Measurements from ENCODE around the gene CIP2A. TPM values are rescaled to one million over a fixed set of nuclear protein-coding genes. Genes with fewer than 3 reads are reported as not detected.
"Not testable (repeated sequence)": the region's sequence is repeated elsewhere in the genome, so short reads cannot be mapped to it uniquely, and the experiment has no call there.

Gene CIP2A
- 10.5 TPM for polyA plus RNA-seq (2013, experiment 1 of 2; ENCODE audit: insufficient read length)
- 12.1 TPM for polyA plus RNA-seq (2013, experiment 2 of 2; ENCODE audit: insufficient read length)

DNA sequence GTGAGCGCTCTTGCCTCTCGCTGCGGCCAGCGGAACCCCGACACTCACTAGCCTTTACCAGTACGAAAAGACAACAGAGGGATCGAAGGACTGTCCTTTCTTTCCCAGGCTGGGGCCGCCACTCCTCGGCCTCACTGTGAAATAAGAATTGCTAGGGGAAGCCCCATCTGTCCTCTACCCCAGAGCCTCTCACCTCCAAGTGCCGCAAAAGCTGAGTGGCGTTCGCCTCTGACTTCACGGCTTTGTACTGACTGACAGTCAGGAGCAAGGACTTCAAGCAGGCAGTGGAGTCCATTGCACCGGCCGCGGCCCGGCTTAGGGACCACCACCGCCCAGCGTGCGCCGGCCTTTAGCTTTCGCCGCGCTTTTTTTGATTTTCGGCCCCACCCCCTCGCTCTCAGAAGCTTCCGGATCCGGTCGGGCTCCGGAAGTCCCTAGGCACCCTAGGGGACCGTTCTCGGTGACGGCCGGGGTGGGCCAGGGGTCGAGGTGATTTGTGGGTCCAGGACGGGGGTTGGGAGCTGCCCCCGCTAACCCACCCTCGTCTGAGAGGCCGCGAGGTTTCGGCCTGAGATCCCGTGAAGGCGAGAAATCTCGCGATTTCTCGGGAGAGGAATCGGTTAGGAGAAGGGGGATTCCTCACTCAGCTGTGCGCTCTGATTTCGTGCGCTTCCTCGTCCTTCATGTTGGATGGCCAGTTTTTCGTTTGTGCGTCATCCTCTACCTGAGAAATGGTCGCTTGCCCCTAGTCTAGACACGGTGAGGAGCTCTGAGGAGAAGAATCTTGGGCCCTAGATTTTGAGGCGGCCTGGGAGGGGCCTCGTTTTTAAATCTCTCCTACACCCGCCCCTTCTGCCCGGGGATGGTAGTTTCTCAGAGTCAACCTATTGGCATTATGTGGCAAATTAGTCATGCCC is at the start of gene CIP2A, which contains the start of gene DZIP3:
Gene CIP2A, minus strand, starts transcription at position 358 of the 917 bp plus-strand sequence. Its CDS starts 63 bp downstream, at position 295.
Gene DZIP3, plus strand, starts transcription at position 642 of the 917 bp plus-strand sequence. CDS start 15,685 bp downstream, outside the sequence.
- DNase-seq = peak; percentile 96

DNA sequence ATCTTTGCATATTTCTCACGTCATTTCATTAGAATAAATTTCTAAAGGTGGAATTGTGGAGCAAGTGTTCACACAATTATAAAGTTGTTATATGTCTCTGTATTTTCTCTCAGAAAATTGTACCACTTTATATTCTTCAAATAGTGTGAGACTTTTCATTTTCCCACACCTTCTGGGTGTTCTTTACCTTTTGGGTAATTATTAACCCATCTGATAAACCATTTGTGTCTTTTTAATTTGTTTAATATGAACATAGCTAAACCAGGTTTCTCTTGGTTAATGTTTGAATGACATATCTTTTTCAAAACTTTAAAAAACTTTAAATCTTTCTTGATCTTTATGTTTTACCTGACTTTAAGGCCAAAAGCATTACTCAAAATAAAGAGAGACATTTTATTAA is 40.7 kb upstream of the CIP2A start:
- DNase-seq = no peak

DNA sequence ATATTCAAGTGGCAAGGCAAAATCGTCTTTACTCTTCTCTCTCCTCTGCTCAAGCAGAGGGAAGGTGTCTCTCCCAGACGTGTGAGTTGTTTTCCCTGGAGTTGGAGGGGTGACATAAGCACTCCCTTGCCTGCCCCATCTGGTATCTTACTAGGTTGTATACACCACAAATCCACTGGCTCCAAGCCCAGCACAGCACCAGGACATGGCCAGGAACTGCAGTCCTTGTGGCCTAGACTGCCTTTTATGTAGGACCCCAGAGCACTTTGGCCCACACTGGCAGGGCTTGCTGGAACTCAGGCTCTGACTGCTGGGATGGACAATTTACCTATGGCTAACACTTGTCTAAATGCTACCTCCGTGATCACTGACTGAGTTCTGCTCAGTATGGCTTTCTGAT is 34.3 kb upstream of the CIP2A start:
- no peak for DNase-seq

DNA sequence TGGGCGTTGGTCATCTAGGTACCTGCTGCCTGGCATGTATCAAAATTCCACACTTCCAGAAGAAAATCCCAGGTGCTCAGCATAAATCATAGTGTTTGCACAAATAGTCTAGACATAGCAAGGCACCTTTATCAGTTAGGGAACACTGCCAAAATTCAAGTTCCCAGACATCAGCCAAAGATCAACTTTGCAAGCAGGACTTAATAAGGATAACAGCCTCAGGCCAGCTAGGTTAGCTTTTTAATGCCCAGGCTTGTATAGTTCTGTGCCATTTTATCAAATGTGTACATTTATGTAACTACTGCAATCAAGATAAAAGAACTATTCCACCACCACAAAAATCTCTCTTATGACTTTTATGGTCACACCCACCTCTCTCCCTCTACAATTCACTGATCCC is 31.0 kb upstream of the CIP2A start:
- DNase-seq = no peak

DNA sequence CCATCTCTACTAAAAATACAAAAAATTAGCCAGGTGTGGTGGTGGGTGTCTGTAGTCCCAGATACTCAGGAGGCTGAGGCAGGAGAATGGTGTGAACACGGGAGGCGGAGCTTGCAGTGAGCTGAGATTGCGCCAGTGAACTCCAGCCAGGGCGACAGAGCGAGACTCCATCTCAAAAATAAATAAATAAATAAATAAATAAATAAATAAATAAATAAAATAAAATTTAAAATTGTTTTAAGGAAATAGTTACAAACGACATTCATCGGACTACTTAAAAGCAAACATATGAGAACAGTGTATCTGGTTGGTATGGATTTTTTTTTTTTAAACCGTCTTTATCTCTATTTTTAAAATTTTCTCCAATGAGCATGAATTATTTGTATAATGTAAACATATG is 26.9 kb upstream of the CIP2A start:
- DNase-seq = not testable (repeated sequence)

DNA sequence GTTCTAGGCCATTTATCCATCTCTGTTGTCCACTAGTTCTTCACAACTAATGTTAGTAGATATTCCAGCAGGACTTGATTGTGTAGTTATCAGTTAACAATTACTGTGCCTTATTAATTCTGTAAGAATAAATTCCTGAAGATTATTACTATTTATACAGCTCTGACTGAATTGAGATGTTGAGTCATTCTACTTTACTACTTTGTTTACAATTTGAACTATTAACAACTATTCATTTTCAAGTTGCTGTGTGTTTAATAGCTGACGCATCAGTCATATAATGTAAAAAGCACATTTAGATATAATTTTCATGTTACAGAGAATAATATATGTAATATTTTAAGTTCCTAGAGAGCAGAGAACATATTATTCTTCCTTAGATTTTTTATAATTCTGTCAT is 21.4 kb upstream of the CIP2A start:
- no peak for DNase-seq

DNA sequence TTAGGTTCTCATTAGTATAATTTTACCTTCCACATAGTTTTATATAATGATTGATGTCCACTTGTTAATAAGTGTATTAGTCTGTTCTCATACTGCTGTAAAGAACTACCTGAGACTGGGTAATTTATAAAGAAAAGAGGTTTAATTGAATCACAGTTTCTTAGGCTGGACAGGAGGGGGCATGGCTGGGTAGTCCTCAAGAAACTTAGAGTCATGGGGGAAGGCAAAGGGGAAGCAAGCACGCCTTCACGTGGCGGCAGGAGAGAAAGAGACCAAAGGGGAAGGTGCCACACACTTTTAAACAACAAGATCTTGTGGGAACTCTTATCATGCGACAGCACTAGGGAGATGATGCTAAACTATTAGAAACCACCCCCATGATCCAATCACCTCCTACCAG is 19.5 kb upstream of the CIP2A start:
- no peak for DNase-seq

DNA sequence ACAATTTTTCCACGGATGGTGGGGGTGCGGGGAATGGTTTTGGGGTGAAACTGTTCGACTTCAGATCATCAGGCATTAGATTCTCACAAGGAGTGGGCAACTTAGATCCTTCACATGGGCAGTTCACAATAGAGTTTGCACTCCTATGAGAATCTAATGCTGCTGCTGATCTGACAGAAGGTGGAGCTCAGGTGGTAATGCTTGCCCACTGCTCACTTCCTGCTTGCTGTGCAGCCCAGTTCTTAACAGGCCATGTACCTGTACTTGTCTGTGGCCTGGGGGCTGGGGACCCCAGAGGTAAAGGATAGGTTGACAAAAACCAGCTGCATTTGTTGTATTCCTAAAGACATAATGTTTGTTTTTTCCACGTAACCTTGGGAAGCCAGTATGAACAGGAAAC is 16.3 kb upstream of the CIP2A start:
- no peak for DNase-seq

DNA sequence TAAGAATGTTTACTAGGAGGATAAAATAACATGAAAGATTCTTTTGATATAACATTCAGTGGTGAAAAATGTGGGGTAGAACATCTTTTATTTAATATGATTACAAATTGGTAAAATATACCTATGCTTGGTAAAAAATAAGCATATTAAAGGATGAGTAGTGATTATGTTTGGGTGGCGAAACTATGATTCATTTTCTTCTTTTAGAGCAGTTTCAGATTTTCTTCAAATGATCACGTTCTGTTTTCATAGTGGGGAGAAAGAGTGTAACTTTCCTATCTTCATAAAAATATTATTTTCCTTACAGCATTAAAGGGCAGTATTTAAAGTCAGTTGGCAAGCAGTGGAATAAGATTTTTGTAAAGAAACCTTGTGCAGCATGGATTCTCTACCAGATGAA is 15.8 kb upstream of the CIP2A start:
- DNase-seq = no peak

DNA sequence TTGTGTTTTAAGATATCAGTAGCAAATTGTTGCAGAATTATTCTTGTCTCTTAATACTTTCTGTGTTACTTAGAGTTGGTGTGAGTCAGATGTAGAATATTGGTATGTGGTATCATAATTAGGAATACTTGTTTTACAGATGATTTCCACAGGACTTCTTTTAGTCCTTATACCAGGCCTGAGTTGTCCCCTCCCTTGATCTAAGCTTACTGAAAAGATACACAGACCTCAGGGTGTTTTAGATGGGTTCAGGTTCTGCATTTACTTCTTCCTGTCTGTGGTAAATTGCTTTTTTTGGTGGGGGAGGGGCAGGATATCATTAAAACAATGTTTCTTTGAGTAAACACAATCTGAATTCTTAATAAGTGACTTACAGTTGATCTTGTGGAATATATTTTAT is 14.5 kb upstream of the CIP2A start:
- DNase-seq = peak; percentile 12

DNA sequence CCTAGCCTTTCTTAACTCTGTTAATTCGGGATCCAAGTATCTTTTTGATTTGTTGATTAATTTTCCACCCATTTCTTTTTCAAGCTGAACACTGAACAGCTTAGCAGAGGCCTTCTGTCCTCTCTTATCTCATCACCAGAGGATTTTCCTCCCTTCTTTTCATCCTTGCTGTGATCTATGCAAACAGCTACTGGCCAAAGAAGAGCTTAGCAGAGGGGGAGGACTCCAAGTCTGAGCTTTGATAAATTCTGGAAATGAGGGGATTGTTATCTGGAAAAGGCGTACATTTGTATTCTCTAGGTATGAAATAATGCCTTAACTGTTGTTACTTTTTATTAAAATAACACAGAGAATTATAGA is 13.7 kb upstream of the CIP2A start:
- no peak for DNase-seq

DNA sequence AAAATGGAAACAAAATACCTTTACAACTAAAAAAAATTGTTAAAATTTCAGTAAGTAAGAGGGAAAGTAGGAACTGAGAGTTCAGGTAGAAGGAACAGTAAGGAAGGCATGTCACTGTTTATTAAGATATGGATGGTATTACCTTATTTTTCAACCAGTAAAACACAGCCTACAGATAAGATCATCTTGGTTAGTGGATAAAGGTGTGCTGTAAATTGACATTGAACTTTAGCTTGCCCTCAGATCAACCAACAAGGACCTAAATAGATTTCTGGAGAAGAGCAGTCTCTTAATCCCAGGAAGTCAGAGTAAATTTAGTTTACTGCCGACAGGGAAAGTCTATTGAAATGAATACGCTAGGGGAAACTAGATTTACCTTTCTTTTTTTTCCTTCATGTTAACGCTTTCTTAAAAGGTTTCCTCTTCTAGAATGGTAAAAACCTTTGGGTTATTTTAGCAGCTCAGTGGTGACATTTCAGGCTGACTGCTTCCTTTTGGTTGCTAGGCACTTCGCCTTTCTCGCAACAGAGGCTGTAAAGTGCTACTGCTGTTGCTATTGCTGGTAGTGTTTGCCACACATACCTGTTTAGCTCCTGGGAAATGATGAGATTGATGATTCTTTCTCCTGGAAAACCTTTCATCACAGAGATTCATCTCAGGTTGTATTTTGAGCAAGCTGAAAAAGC is 13.2 kb upstream of the CIP2A start:
- no peak for DNase-seq

DNA sequence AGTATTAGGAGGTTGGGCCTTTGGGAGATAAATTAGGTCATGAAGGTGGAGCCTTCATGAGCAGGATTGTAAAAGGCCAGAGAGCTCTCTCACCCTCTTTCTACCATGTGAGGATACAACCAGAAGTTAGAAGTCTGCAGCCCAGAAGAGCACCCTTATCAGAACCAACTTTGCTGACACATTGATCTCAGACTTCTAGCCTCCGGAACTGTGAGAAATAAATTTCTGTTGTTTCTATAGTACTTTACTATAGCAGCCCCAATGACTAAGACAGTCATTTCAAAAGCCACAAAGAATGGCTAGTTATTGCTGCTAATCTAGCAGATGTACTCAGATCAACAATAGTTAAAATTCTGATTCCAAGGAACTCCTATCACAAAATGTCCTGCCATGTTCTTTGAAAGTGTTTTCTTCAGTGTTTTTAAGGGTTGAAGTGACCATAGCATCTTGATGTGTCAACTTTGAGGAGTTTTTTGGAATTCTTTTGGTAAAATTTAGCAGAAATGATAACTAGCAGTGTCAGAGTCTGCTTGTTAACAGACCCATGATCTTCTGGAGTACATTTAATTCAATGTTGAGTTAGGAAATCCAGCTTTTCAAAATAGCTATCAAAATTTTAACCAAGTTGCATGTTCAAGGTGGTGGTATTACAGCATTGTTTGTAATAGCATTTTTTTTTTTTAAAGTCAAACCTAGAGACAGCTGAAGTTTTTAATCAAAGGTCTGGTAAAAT is 10.6 kb upstream of the CIP2A start:
- DNase-seq = no peak

DNA sequence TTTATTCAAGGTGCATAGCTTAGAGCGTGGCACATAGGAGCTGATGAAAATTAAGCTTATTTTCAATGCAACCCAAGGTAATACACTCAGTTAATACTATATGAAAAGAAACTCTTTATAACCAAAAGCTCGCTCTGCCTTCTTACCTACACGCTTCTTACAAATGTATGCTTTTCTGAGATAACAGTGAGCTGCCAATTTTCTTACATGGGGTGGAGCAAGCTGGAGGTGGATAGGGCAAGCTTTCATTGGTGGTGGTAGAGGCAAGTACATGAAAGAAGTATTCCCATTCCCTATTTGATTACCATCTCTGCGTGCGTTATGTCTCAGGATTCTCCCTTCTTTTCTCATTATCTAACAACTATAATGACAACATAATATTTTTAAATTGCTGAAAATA is 9.1 kb upstream of the CIP2A start:
- DNase-seq = no peak

DNA sequence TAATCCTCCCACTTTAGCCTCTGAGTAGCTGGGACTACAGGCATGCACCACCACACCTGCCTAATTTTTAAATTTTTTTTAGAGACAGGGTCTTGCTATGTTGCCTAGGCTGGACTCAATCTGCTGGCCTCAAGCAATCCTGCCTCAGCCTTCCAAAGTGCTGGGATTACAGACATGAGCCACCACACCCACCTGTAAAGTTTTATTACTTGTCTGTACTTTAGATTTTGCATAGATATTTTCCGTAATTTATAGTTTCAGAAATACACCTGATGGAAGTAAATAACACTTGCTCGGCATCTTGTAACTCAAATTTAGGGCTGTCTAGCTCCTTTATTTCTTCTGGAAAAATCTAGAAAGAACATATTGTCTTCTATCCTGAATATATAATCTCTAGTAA is 6.1 kb upstream of the CIP2A start:
- no peak for DNase-seq

DNA sequence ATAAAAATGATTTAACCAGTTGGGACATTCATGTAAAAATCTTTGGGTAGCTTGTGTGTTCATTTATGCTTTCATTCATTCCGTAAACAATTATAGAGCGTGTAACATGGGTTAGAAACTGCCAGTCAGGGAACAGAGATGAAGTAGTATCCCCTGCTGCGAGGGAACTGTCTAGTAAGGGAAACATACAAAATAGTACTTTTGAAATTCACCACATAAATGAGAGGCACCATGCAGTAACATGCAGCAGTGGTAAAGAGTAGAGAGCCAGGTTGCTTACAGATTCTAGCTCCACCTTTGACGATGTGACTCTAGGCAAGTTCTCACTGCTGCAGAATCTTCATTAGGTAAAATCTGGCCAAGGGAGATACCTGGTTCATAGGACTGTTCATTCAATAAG is 1.2 kb upstream of the CIP2A start:
- peak; percentile 5 for DNase-seq

DNA sequence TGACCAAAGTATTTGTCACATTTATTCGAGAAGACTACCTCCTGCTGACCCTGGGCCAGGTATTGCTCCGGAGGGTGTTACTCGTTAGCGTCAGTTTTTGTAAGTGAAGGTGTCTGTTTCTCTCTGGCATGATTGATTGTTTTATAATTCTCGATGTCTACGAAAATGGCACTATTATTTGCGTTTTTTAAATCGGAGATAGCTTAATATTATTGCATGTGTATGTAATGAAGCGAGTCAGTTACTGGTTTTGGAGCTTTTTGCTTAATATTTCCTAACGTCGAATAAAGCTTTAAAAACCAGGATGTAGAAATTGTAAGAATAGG is 723 bp upstream of the CIP2A start:
- no peak for DNase-seq

DNA sequence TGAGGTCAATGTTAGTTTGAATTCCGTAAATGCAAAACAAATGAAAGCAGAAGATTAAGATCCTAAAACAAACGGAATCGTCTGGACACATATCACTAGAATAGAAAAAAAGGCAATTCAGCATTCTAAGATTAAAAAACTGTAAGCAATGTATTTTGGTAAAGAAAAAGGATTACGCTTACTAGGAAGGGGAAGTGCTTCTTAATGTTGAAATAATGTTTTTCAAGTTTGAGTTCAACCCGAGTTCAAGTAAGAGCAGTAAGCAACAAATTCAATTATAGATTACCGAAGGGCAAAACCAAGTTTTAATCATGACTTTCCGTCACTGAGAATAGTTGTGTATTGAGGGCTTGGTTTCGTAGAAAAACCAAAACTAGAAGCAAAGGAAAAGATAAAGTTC is 637 bp downstream of the CIP2A start:
- DNase-seq = no peak

DNA sequence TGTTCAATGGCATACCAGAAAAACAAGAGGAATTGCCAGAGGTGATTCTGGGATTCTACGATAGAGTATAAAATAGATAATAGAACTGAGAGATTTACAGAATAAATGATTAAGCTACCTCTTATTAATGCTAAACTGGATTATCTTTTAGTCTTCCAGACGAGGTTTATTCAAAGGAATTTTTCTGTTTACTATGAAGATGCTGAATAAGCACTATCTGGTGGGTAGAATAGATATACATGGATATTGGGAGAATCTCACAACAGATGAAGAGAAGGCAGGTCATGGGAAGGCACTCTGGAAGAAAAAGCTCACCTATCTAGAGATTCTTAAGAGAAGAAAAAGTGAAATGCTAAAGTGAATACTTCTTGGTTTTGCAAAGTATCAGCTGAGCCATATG is 11.2 kb downstream of the CIP2A start:
- DNase-seq = no peak

DNA sequence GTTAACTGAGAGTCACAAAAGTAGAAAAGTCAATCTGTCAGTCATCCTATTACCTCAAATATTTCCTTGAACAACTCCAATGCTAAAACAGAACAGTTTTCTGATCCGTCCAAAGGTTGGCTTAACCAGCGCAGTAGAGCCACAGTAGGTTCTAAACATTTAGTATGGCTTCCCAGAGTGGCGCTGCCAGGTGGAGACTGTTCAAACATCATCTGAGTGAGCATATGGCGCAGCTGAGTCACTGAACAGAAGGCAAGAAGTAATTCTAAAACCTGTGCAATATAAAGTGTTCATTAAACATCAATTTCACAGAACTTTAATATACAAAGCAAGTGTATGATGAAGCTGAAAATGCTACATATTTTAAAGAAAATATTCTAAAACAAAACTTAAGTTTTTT is 19.9 kb downstream of the CIP2A start:
- DNase-seq = no peak

DNA sequence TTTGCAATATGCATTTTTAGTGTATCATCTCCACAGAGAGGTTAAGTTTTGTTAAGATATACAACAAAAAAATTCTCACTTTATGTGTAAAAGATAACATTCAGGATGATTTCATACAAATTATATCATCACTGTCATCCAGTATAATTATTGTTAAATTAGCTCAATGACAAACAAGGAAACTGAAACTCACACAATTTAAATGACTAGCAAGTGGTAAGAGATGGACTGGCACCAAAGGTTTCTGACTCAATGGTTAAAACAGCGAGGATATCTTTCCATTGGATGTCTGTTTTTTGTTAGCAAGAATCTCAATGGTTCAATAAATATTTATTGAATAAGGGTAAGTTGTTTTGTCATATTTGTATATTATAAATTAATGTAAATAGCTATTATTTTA is 22.6 kb downstream of the CIP2A start:
- no peak for DNase-seq

DNA sequence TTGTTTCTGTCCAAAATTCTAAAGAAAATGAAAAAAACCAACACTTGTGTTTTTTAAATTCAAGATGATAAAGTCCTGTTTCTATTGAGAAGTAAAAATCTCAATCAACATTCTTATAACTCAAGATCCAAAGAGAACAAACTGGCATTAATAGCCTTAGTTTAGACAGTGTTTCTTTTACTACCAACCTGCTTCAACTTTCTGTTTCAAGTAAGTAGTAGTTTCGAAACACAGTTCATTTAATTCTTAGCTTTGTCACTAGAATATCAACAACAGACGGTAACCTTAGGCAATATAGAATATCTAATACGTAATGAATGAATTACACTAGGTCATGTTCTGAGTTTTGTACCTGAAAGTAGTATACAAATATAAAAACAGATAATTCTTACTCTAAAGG is 23.7 kb downstream of the CIP2A start:
- no peak for DNase-seq

DNA sequence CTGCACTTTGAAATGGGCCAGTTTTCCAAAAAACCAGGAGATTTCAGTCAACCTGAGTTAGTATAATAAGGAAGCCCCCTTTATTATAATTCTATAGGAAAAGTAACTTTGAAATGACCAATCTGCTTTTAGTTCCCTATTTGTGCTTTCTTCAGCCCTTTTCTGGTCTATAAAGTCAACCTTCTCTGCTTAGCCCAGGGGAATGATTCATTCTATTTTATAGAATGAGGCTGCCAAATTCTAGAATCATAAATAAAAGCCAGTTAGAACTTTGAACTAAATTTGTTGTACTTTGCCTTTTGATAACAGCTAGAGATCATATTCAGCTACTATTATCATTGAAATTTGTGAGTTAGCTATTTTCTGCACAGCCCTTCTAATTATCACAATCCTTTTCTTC is 24.7 kb downstream of the CIP2A start:
- DNase-seq = no peak
